Heart left ventricle (tissue), 16 donors: ENCODE data around the gene TFIP11. TPM values are rescaled to one million over a fixed set of nuclear protein-coding genes. Genes with fewer than 3 reads are reported as not detected.

Experiments used
- ATAC-seq, 4 donors: fragments of 200-7000 bp; cut with Tn5 transposase; one replicate each; pipeline ENCODE4 v1.9.1; 2020 to 2022; ENCODE audit warnings: moderate library complexity in 4 of 4, mild to moderate bottlenecking in 3 of 4, moderate number of reproducible peaks in 1 of 4
- DNase-seq, 5 donors: peaks; one replicate each; pipeline ENCODE4 v3.0.0-alpha.2; 2020
- H3K27ac ChIP-seq, 12 donors: fragments of 200-600 bp; sonication (generic) in 4 of 12; one replicate each; pipeline versions ENCODE4 v1.5.0 to v1.8.0; 2016 to 2022; ENCODE audit warnings: mild to moderate bottlenecking in 2 of 12
- H3K27me3 ChIP-seq, 9 donors: fragments of 200-600 bp; sonication (generic) in 2 of 9; one replicate each; pipeline versions ENCODE4 v1.5.1 to v1.8.0; 2016 to 2022; ENCODE audit warnings: mild to moderate bottlenecking in 3 of 9
- H3K36me3 ChIP-seq, 9 donors: fragments of 200-600 bp; sonication (generic) in 2 of 9; one replicate each; pipeline versions ENCODE4 v1.5.0 to v1.8.0; 2018 to 2022; ENCODE audit warnings: mild to moderate bottlenecking in 2 of 9
- H3K4me1 ChIP-seq, 12 donors: fragments of 200-600 bp; sonication (generic) in 4 of 12; one replicate each; pipeline versions ENCODE4 v1.5.0 to v1.8.0; 2016 to 2022; ENCODE audit warnings: mild to moderate bottlenecking in 3 of 12
- H3K4me3 ChIP-seq, 12 donors: fragments of 200-600 bp; sonication (generic) in 4 of 12; one replicate each; pipeline versions ENCODE4 v1.5.0 to v1.8.0; 2017 to 2022; ENCODE audit warnings: mild to moderate bottlenecking in 9 of 12, moderate library complexity in 4 of 12
- H3K9me3 ChIP-seq, 12 donors: fragments of 200-600 bp; sonication (generic) in 4 of 12; one replicate each; pipeline versions ENCODE4 v1.5.0 to v1.8.0; 2016 to 2022; ENCODE audit warnings: mild to moderate bottlenecking in 1 of 12
- CTCF ChIP-seq, 12 donors: fragments of 200-600 bp; sonication (generic) in 4 of 12; IDR thresholded peaks; one replicate each; pipeline versions ENCODE4 v1.5.0 to v1.8.0; 2018 to 2022; ENCODE audit warnings: antibody characterized with exemption in 12 of 12, mild to moderate bottlenecking in 5 of 12
- POLR2A ChIP-seq, 2 donors: fragments of 450-650 bp; IDR thresholded peaks; one replicate each; pipeline ENCODE4 v1.6.1; 2017; ENCODE audit warnings: antibody characterized with exemption in 2 of 2, mild to moderate bottlenecking in 2 of 2, moderate library complexity in 2 of 2
- WGBS, 4 donors: extraction: QIAGEN DNeasy Blood & Tissue Kit in 2 of 4; methylation state at CpG; one replicate each; pipeline versions ENCODE4 v1.1.5 to v1.1.7; 2013 to 2018; 5-methylcytosine and 5-hydroxymethylcytosine counted together
- intact Hi-C, 10 donors: fragments of 100-400 bp; cut with DNase I; formaldehyde crosslinking; loops; one replicate each; pipeline versions ENCODE4 v1.11.1 to v1.14.2; 2022
- polyA plus RNA-seq, 2 donors: library from polyadenylated mRNA; stranded (reverse); fragments of 200-250 nt; gene quantifications; one replicate each; pipeline ENCODE4 v1.2.3, GENCODE V29; 2013
- total RNA-seq, 9 donors: library from RNA; depleted of rRNA in 2 of 9; stranded (reverse); fragments of >200 nt in 2 of 9; fragmentation: NEBNext Ultra II Directional in 3 of 9; extraction: Animal tissue kit (Norgen Biotek cat#: 25700) in 3 of 9; gene quantifications; one replicate each; pipeline versions ENCODE4 v1.1.0 to v1.2.4, GENCODE V29; 2016 to 2023
- donor health status: ischemic (EF 13 %, LVEDD 7.1; RV severe dilation, severe dysfunction).
- donor health status: healthy with polysubstance abuse.
- donor health status: DM: no; HTN: yes; CAD: no.
- donor health status: DM: no; HTN: no; CAD: no.
- donor health status: ischemic (EF 25% LVEDD 6.9; RV normal size, moderate dysfunction).
- donor health status: ischemic (EF 25% LVEDD 5.7; RV mildly dilated, moderate dysfunction).
- donor health status: healthy.
- donor health status: DM: yes; HTN: yes; CAD: no.
- donor health status: ischemic (EF 35%, LVEDD 5.7; RV mildly dilated, moderate dysfunction).
- donor health status: nonischemic (EF 11% LVEDD 7.7; RV severe dilation, severe dysfunction).
- donor health status: DM: yes; HTN: yes; CAD: no.
- donor health status: PGD.
- donor health status: ischemic (EF 29% LVEDD 5.4; RV normal size, mild dysfunction).
- donor health status: nonischemic (EF 23%, LVEDD 6.1; RV moderate dilation, normal function).

Gene TFIP11
- total and polyA plus RNA-seq, 11 donors = 15.1 to 28.0 (median 23.1) TPM

DNA sequence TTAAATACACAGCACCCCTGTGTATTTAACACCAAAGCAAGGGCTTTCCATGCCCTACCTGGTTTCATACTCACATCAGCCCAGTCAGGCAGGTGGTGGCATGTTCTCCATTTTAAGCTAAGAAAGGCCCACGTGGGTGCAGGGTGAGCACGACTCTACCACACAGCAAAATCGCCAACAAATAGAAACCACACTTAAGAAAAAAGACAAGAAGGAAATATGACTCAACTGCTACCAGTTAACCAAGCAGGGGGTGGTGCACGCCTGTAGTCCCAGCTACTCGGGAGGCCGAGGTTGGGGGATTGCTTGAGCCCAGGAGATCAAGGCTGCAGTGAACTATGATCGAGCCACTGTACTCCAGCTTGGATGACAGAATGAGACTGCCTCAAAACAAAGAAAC lies 35.2 kb upstream of the TFIP11 start:
- Histone ChIP-seq H3K4me1 (peaks cover 0 to 72% (median 35%) of the 10 kb centered on the region in 12 donors), H3K9me3 (no peaks in the 10 kb centered on the region), H3K36me3 (peaks cover 0 to 8% (median 0%) of the 10 kb centered on the region in 9 donors), H3K4me3 (no peak overlapping the region), H3K27ac (peak overlapping the region in 6 of 12 donors; percentile 17 to 73 (median 38)), H3K27me3 (no peaks in the 10 kb centered on the region)
- TF ChIP-seq POLR2A (IDR thresholded peaks at IDR 0.05) (no peak), CTCF (IDR thresholded peaks at IDR 0.05) (no peak)
- 84 to 96% (median 88%) methylated on average over 7 of the region's 7 CpGs for WGBS, 4 donors
- DNase-seq (no peak), ATAC-seq (no peak)
- intact Hi-C loops = no loop called here

DNA sequence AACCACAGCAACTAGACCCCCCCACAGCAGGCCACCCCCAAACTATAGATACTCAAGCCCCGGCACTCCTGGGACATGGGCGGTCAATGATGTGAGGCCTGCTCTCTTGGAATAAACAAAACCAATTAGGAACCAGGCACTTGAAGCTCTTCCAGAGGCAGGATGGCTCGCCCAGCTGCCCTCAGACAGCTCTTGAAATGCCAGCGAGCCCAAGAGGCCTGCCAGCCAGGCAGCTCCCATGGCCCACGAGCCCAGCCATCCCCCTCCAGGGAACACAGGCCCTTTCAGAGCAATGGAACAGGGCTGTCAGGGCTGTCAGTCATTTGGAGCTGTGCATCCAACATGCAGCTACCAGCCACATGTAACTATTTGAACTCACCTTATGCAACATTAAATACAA lies 34.0 kb upstream of the TFIP11 start:
- peaks cover 0 to 15% (median 1%) of the 10 kb centered on the region in 9 donors for H3K36me3 ChIP-seq
- peak overlapping the region; percentile 4 to 73 (median 46) for H3K27ac ChIP-seq
- 51 to 60% (median 53%) methylated on average over 5 of the region's 5 CpGs for WGBS, 4 donors
- peaks cover 0 to 65% (median 32%) of the 10 kb centered on the region in 12 donors for H3K4me1 ChIP-seq
- intact Hi-C loops = no loop called here
- ATAC-seq (peak; percentile 78 to 85 (median 81)), DNase-seq (peak; percentile 52 to 88 (median 73))
- H3K4me3 ChIP-seq = no peak overlapping the region
- TF ChIP-seq POLR2A (IDR thresholded peaks at IDR 0.05) = no peak
- no peak for TF ChIP-seq CTCF (IDR thresholded peaks at IDR 0.05)
- H3K9me3 ChIP-seq = no peaks in the 10 kb centered on the region
- H3K27me3 ChIP-seq = no peaks in the 10 kb centered on the region

DNA sequence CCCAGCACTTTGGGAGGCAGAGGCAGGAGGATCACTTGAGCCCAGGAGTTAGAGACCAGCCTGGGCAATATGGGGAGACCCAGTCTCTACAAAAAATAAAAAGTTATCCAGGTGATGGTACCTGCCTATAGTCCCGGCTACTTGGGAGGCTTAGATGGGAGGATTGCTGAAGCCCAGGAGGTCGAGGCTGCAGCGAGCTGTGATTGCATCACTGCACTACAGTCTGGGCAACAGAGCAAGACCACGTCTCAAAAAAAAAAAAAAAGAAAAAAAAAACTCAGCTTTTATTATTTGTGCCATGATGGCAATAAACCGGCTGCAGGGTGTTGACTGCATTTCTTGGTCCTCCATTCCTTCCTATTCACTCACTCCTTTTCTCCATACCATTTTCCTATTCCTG lies 33.6 kb upstream of the TFIP11 start:
- Histone ChIP-seq H3K4me3 (no peak overlapping the region), H3K27me3 (no peaks in the 10 kb centered on the region), H3K9me3 (no peaks in the 10 kb centered on the region), H3K27ac (peak overlapping the region in 11 of 12 donors; percentile 4 to 73 (median 47)), H3K4me1 (peaks cover 0 to 61% (median 28%) of the 10 kb centered on the region in 12 donors), H3K36me3 (peaks cover 0 to 19% (median 5%) of the 10 kb centered on the region in 9 donors)
- intact Hi-C loops = no loop called here
- ATAC-seq (no peak), DNase-seq (no peak)
- TF ChIP-seq CTCF (IDR thresholded peaks at IDR 0.05) = no peak
- TF ChIP-seq POLR2A (IDR thresholded peaks at IDR 0.05) = no peak
- WGBS, 4 donors = 78 to 85% (median 81%) methylated on average over 5 of the region's 5 CpGs

DNA sequence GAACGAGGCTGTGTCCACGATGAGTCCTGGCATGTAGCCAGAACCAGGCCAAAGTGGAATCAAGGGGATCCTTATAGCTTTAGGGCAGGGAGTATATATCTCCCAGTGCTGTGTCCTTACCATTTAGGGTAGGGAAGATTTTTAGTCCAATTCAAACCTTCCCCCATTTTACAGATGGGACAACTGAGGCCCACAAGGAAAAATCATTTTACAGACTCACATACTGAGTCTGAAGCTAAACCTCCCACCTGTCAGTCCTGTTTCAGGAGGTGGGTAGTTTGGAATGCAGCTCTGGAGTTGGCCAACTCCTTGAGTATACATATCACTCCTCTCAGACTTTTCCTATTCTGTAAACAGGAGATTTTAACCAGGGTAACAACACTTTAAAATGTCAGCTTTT lies 33.1 kb upstream of the TFIP11 start:
- Histone ChIP-seq H3K4me1 (peaks cover 0 to 57% (median 25%) of the 10 kb centered on the region in 12 donors), H3K9me3 (no peaks in the 10 kb centered on the region)

More for the DNA sequence above, 33.1 kb upstream of the TFIP11 start:
- TF ChIP-seq POLR2A (IDR thresholded peaks at IDR 0.05) (no peak), CTCF (IDR thresholded peaks at IDR 0.05) (no peak)
- ATAC-seq (no peak), DNase-seq (no peak)
- Histone ChIP-seq H3K27ac (peak overlapping the region in 10 of 12 donors; percentile 4 to 82 (median 58)), H3K36me3 (peaks cover 0 to 24% (median 9%) of the 10 kb centered on the region in 9 donors), H3K27me3 (no peaks in the 10 kb centered on the region), H3K4me3 (no peak overlapping the region)
- 29 to 52% (median 46%) methylated on average over 2 of the region's 2 CpGs for WGBS, 4 donors
- intact Hi-C loops = no loop called here
